Stimulated activated CD4-positive, alpha-beta T cell treated with anti-CD3 and anti-CD28 coated beads, Interleukin-2, amount 100 ng/mL, for 24 hours (primary cell): ENCODE data around the gene ZNF385D.

Experiments
- DNase-seq, 2 donors: peaks; one replicate each; pipeline ENCODE4 v3.0.0-alpha.2; 2020

Gene ZNF385D

DNA sequence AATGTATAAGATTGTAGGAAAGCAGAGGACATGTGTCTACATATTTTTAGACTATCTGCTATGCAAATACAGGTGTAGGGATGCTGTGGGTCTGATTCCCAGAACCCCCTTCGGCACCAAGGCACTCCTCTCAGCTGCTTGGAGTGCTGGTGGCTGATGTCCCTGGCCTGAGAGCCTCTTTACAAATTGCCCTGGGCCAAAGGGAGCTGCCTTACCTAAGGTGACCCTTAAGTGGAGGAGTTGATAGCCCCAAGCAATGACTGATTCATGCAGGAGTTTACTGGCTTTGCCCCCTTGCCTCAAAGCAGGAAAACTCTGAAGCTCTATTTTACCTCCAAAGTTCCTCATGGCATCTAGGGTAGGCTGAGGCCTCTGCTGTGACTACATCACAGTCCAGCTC, 83.0 kb downstream of the ZNF385D start:
- DNase-seq: no peak

DNA sequence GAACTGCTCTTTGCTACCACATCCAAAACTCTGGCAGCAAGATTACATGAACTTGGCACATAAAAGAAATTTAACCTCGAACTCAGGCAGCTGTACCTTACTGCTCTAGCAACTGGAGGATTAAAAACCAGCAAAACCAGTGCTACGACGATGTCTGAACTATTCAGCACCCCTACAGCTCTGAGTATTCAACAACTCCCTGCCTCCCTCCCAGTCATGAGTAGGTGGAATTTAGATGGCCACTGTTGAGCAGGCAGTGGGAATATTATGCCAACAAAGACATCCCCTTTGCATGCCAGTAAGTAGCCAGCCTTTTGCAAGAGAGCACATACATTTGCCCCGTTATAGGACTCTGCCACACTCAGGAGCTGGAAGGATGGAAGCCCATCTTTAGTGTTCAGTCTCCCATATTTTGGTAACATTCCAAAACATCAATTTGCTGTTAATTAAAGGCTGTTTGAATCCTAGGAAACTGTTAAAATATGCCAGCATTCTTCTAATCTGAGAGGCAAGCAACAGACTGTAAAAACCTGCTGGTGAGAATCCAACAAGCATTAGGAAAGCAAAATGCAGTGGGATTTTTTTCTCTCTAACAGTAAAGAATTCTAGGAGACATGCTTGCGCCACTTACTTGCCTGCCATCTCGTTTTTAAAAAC, 85.4 kb downstream of the ZNF385D start:
- no peak for DNase-seq

GRCh38 chr3:21664996-21665395, 86.0 kb downstream of the ZNF385D start:
- no peak for DNase-seq

- DNase-seq: no peak
Measured at GRCh38 chr3:21662403-21662802, 88.6 kb downstream of the ZNF385D start.

- no peak for DNase-seq
Measured at GRCh38 chr3:21654662-21655061, 96.3 kb downstream of the ZNF385D start.

- DNase-seq: no peak
Measured at GRCh38 chr3:21654241-21654640, 96.8 kb downstream of the ZNF385D start.

DNA sequence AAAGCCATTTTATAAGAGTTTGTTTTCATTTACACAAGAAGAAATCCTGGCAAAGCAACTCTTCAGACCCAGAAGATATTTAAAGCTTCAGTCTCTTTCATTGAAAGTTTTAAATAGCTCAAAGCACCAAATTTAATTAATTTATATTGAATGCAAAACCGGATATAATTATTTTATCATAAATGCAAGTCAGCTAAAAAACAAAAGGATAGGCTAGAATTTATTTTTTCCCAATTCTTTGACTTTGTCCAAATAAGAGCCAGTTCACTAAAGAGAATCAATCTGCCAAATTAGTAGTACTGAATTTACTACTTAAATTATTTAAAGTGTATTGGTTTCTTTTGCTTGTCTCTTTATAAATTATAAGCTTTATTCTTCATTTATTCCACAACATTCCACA, 101.5 kb downstream of the ZNF385D start:
- DNase-seq: no peak

GRCh38 chr3:21647961-21648360, 103.0 kb downstream of the ZNF385D start:
- DNase-seq: no peak

DNA sequence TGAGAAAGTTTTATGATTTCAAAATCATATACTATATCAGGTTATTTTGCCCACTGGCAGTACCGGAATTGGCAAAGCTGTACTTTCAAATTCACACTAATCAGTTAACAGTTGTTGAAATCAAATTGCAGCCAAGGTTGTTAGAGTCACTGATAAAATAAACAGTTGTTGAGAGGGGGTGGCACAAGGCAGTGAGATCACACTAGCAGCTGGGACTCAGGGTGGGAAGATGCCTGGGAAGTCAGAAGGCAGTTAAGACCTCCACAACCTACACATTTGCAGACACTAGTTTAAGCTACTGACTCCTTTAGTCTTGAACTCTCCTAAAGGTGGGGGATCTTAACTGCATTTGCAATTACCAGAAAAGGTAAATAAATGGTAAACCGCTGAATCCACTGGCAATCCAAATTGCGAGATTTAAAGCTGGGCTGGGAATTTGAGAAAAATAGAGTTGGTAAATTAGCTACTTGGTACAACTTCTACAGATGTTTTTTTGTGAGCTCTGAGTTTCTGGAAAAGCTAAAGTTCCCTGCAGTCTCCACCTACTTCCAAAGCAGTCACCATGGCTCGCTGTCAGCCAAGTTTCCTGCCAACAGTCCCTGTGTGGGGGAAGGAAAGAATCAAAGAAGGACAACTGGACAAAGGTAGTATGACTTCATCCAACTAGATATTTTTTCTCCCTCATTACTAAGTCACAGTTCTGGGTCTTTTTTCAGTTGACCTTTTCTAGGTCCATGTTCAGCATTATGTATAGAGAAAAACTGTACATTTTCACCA, 105.7 kb downstream of the ZNF385D start:
- DNase-seq: no peak

GRCh38 chr3:21644268-21644667, 106.7 kb downstream of the ZNF385D start:
- DNase-seq: no peak

DNA sequence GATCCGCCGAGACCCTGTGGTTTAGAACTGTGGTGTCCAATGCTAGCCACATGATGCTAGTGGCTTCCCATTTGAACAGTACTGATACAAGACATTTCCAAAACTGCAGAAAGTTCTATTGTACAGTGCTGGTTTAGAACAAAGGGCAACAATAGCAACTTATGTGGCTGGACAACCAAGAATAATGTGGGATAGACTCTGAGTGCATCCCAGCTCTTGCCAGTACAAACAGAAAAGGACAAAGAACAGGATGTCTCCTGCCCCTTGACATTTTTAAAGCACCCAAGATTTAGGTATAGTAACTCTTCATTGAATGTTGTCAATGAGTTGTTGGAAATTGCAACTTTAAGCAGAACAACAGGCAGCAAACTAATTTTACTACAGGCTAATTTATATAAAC, 107.3 kb downstream of the ZNF385D start:
- no peak for DNase-seq

DNA sequence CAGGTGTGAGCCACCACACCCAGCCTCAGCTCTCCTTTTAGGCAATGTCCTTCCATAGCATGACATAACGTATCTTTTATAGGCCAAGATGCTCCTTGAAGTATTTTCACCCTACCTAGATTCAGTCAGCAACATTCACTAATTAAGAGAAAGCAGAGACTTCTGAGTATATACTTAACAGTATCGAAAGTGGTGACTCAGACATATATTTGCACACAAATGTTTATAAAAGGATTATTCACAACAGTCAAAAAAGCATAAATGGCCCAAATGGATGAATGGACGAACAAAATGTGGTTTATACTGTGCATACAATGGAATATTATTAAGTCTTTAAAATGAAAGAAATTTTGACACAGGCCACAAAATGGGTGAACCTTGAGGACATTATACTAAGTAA, 108.6 kb downstream of the ZNF385D start:
- no peak for DNase-seq

GRCh38 chr3:21641959-21642358, 109.1 kb downstream of the ZNF385D start:
- no peak for DNase-seq

GRCh38 chr3:21638488-21638887, 112.5 kb downstream of the ZNF385D start:
- no peak for DNase-seq

- DNase-seq: no peak
Measured at GRCh38 chr3:21634112-21634511, 116.9 kb downstream of the ZNF385D start.

GRCh38 chr3:21624524-21624923, 126.5 kb downstream of the ZNF385D start:
- no peak for DNase-seq

GRCh38 chr3:21621181-21621651, 129.8 kb downstream of the ZNF385D start:
- DNase-seq: no peak

DNA sequence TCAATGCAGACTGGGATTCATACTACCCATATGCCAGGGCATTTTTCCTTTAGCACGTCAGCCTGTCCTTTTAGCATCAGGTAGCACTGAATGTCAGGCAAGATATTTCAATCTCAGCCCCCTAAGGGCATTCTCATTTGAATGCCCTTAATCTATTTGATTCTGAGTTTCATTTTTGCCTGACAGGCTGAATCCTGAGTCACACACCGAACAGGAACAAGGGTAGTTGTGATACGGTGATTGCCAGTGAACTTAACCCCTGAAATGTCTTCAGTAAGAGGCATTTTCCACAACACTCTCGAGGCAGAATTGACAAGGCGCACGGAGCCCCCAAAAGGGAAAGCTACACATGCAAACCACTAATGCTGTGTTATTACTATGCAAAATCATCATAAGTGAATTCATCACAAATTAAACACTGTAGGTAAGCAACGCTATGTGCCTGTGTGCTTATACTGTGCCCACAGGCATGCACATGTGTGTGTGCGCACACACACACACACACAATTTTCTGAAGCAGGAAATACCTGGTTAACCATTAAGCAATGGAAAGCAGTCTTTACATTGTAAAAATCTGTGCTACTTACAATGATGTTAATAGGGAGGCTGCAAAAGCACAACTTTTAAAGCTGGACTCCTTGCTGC, 130.4 kb downstream of the ZNF385D start:
- no peak for DNase-seq

DNA sequence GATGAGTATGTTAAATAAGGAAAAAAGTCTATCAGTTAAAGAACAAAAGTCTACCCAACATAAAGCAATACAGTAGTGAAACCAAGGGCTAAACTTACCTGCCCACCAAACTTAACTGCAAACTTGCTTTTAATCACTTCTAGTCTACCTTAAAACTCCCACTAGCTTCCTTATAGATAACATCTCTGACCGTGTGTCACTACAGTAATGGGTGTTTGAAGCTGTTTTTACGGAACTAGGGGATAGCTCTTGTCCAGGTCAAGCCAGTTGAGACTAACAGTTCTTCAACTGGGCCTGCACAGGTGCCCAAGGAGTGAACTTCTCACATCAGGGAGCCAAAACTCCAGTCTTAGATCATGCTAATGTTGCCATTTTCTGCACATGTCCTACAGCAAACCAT, 132.3 kb downstream of the ZNF385D start:
- no peak for DNase-seq

DNA sequence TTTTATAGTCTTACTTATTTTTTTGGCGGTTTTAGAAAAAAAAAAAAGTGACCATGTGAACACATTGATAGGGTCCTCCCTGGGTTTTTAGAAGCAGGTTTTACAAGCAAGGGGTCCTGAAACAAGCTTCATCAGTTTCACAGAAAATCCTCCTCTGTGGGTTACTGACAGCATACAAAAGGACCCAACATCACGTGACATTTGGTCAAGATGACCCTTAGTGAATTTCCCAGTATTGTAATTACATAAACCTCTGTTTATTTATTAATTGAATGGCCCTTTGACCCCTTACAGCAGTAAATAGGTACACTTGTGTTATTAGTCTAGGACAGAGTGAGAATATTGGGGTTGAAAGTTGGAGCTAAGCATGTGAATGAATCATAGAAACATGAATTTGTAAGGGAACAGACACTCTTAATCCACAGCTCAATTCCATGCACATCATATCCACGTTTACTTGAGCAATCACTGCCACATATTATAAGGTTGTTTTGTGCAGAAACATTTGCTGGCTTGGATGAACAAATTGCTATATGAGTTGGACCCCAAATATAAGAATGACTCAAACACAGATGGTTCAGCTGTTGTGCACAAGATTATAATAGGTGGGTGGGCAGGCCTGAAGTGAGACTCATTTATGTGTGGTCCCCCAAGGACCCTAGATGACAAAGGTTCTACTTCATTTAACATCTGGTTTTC, 137.5 kb downstream of the ZNF385D start:
- no peak for DNase-seq

GRCh38 chr3:21601178-21601577, 149.8 kb downstream of the ZNF385D start:
- DNase-seq: no peak

GRCh38 chr3:21599890-21600289, 151.1 kb downstream of the ZNF385D start:
- DNase-seq: no peak

GRCh38 chr3:21592828-21593227, 158.2 kb downstream of the ZNF385D start:
- no peak for DNase-seq
